Measurements from ENCODE around the gene PANK1. TPM values are rescaled to one million over a fixed set of nuclear protein-coding genes. Genes with fewer than 3 reads are reported as not detected.

Gene PANK1
- total and polyA plus RNA-seq, 2 of the 4 experiments (the other 2 are of a cell fraction), result 3.0 to 8.8 TPM

DNA sequence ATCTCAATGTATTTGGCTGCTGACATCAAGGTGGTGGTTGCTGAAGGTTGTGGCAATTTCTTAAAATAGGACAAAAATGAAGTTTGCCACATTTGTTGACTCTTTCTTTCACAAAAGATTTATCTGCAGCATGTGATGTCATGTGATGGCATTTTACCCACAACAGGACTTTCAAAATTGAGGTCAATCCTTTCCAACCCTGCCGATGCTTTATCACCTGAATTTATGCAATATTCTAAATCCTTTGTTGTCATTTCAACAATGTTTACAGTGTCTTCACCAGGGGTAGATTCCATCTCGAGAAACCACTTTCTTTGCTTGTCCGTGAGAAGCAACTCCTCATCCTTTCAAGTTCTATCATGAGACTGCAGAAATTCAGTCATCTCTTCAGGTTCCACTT, 69.0 kb downstream of the PANK1 start:
- Histone ChIP-seq H3K14ac (replicated peaks; ENCODE audit: low read depth, low read length) (no peak overlapping the region), H3K4me1 (ENCODE audit: control insufficient read depth, insufficient read depth, low read length) (peaks cover 3% of the 10 kb centered on the region; the same call in 1 of the 2 replicates), H2BK120ac (ENCODE audit: low read depth, low read length) (no peak overlapping the region), H3K23ac (ENCODE audit: low read depth, low read length) (no peak overlapping the region), H3K4me2 (ENCODE audit: low read depth, low read length) (no peak overlapping the region), H3K27me3 (ENCODE audit: control insufficient read depth, insufficient read depth, low read length) (no peaks in the 10 kb centered on the region), H3K9me3 (ENCODE audit: control insufficient read depth, insufficient read depth, low read length) (0 out of 2 replicates have a peak, but pooled peaks cover 6% of the 10 kb centered on the region), H2AFZ (replicated peaks; ENCODE audit: low read length, poor library complexity) (no peak overlapping the region), H3K18ac (ENCODE audit: low read depth, low read length) (no peak overlapping the region), H3K4me3 (ENCODE audit: insufficient read depth, low read depth, low read length) (no peak overlapping the region), H4K20me1 (ENCODE audit: insufficient read depth, low read length) (no peaks in the 10 kb centered on the region), H2BK5ac (ENCODE audit: low read depth, low read length, poor library complexity, severe bottlenecking) (no peak overlapping the region), H2BK20ac (ENCODE audit: low read depth, low read length) (no peak overlapping the region), H4K91ac (ENCODE audit: insufficient read depth, low read depth, low read length) (no peak overlapping the region), H3K36me3 (ENCODE audit: control insufficient read depth, insufficient read depth, low read length) (no peaks in the 10 kb centered on the region), H2AK9ac (replicated peaks; ENCODE audit: low read depth, low read length, poor library complexity) (no peak overlapping the region), H4K5ac (ENCODE audit: low read depth, low read length) (no peak overlapping the region), H3K79me1 (ENCODE audit: low read depth in 1 of 2, low read length in 2 of 2) (no peaks in the 10 kb centered on the region), H2BK15ac (ENCODE audit: low read depth, low read length) (no peak overlapping the region), H3K56ac (ENCODE audit: extremely low read depth, insufficient read depth, low read length) (no peak overlapping the region), H4K8ac (ENCODE audit: low read depth in 2 of 2, low read length in 2 of 2) (no peak overlapping the region), H3K4ac (ENCODE audit: low read depth, low read length) (no peak overlapping the region), H3K27ac (ENCODE audit: insufficient read depth, low read length) (no peak overlapping the region), H2AK5ac (ENCODE audit: low read depth, low read length) (no peak overlapping the region), H3K9me1 (ENCODE audit: insufficient read depth, low read length) (no peaks in the 10 kb centered on the region), H3K9ac (ENCODE audit: low read depth, low read length) (no peak overlapping the region)
- WGBS, 2 experiments (ENCODE audit: extremely low coverage in 2 of 2, insufficient read length in 1 of 2), result 90% methylated on average over 2 of the region's 3 CpGs; no CpG with 5 or more reads in 1 of the 2 experiments
- intact Hi-C loops (cut with micrococcal nuclease), result no loop called here
- ATAC-seq (ENCODE audit: low read depth), result no peak
- TF ChIP-seq SMC3 (IDR thresholded peaks at IDR 0.05; ENCODE audit: low read depth, low read length), result no peak
- no peak for TF ChIP-seq CTCF (conservative IDR thresholded peaks at IDR 0.05; ENCODE audit: low read depth, low read length)
- no peak for TF ChIP-seq CHD1 (IDR thresholded peaks at IDR 0.05; ENCODE audit: low read depth, low read length)
- TF ChIP-seq MAZ (IDR thresholded peaks at IDR 0.05; ENCODE audit: borderline replicate concordance, low read depth, low read length), result no peak
- TF ChIP-seq POLR2A (IDR thresholded peaks at IDR 0.05; ENCODE audit: low read depth, low read length), result no peak
- TF ChIP-seq NFE2L2 (IDR thresholded peaks at IDR 0.05; ENCODE audit: low read depth, low read length), result no peak
- no peak for TF ChIP-seq MXI1 (IDR thresholded peaks at IDR 0.05; ENCODE audit: borderline replicate concordance, low read depth, low read length)
- no peak for TF ChIP-seq FOS (IDR thresholded peaks at IDR 0.05; ENCODE audit: low read depth, low read length)
- TF ChIP-seq RAD21 (IDR thresholded peaks at IDR 0.05; ENCODE audit: low read length), result no peak
- no peak for TF ChIP-seq RCOR1 (IDR thresholded peaks at IDR 0.05; ENCODE audit: insufficient replicate concordance, low read length)
- TF ChIP-seq CEBPB (IDR thresholded peaks at IDR 0.05; ENCODE audit: low read depth, low read length), result no peak
- TF ChIP-seq RFX5 (IDR thresholded peaks at IDR 0.05; ENCODE audit: low read depth, low read length), result no peak
- no peak for TF ChIP-seq BHLHE40 (IDR thresholded peaks at IDR 0.05; ENCODE audit: low read depth, low read length)
- BruUV-seq (replicated peaks), result no TSS peak
- ChIA-PET CTCF (no interaction called here), POLR2A (ENCODE audit: unreplicated experiment) (no interaction called here)
- DNase-seq, result no peak
- dilution Hi-C loops (cut with HindIII; ENCODE audit: low sequenced_read_pairs, unreplicated experiment), result no loop called here
- in situ Hi-C loops (cut with MboI; ENCODE audit: low sequenced_read_pairs), result no loop called here

All from IMR-90 (cell line).